ENCODE data around the gene FBXO8.
A peak's percentile ranks its signal among the peaks of the same experiment; 100 is the strongest.

Gene FBXO8

GRCh38 chr4:174218127-174218790 is 65.2 kb downstream of the FBXO8 start:
- H3K4me3 Mint-ChIP-seq, result peak overlapping the region; percentile 56
- no peaks in the 10 kb centered on the region for H3K9me3 Mint-ChIP-seq
- peaks cover 95% of the 10 kb centered on the region for H3K27me3 Mint-ChIP-seq (ENCODE audit: low read depth, poor library complexity)
- H3K27ac Mint-ChIP-seq, result no peak overlapping the region
- H3K36me3 Mint-ChIP-seq (ENCODE audit: low read depth), result no peaks in the 10 kb centered on the region
- TF ChIP-seq CTCF (IDR thresholded peaks at IDR 0.05), result no peak
- H3K4me1 Mint-ChIP-seq, result peaks cover 40% of the 10 kb centered on the region
- peak; percentile 30 for DNase-seq

- Mint-ChIP-seq H3K27ac (no peak overlapping the region), H3K27me3 (ENCODE audit: low read depth, poor library complexity) (peaks cover 100% of the 10 kb centered on the region), H3K4me1 (peaks cover 40% of the 10 kb centered on the region), H3K36me3 (ENCODE audit: low read depth) (no peaks in the 10 kb centered on the region), H3K9me3 (no peaks in the 10 kb centered on the region), H3K4me3 (peak overlapping the region; percentile 60)
- no peak for TF ChIP-seq CTCF (IDR thresholded peaks at IDR 0.05)
- peak; percentile 45 for DNase-seq
These were observed 66.0 kb downstream of the FBXO8 start for GRCh38 chr4:174217273-174218126.

- Mint-ChIP-seq H3K9me3 (no peaks in the 10 kb centered on the region), H3K4me3 (no peak overlapping the region), H3K27ac (no peak overlapping the region), H3K4me1 (peaks cover 42% of the 10 kb centered on the region), H3K36me3 (ENCODE audit: low read depth) (no peaks in the 10 kb centered on the region), H3K27me3 (ENCODE audit: low read depth, poor library complexity) (peaks cover 100% of the 10 kb centered on the region)
- no peak for TF ChIP-seq CTCF (IDR thresholded peaks at IDR 0.05)
- DNase-seq, result no peak
These were observed 66.6 kb downstream of the FBXO8 start for GRCh38 chr4:174216799-174217272.

- H3K9me3 Mint-ChIP-seq, result no peaks in the 10 kb centered on the region
- peaks cover 100% of the 10 kb centered on the region for H3K27me3 Mint-ChIP-seq (ENCODE audit: low read depth, poor library complexity)
- no peak overlapping the region for H3K4me3 Mint-ChIP-seq
- H3K27ac Mint-ChIP-seq, result no peak overlapping the region
- DNase-seq, result no peak
- TF ChIP-seq CTCF (IDR thresholded peaks at IDR 0.05), result no peak
- peaks cover 48% of the 10 kb centered on the region for H3K4me1 Mint-ChIP-seq
- no peaks in the 10 kb centered on the region for H3K36me3 Mint-ChIP-seq (ENCODE audit: low read depth)
These were observed 67.3 kb downstream of the FBXO8 start for GRCh38 chr4:174215961-174216680.

- no peak for DNase-seq
- TF ChIP-seq CTCF (IDR thresholded peaks at IDR 0.05), result no peak
- H3K9me3 Mint-ChIP-seq, result no peaks in the 10 kb centered on the region
- H3K27ac Mint-ChIP-seq, result no peak overlapping the region
- no peak overlapping the region for H3K4me3 Mint-ChIP-seq
- H3K36me3 Mint-ChIP-seq (ENCODE audit: low read depth), result no peaks in the 10 kb centered on the region
- H3K27me3 Mint-ChIP-seq (ENCODE audit: low read depth, poor library complexity), result peaks cover 100% of the 10 kb centered on the region
- peaks cover 48% of the 10 kb centered on the region for H3K4me1 Mint-ChIP-seq
These were observed 68.4 kb downstream of the FBXO8 start for GRCh38 chr4:174215057-174215456.

Measured in nephron progenitor cell (in vitro differentiated cells).